GM08714 (cell line): ENCODE data around the gene ZNF584.
"Not testable (repeated sequence)": the region's sequence is repeated elsewhere in the genome, so short reads cannot be mapped to it uniquely, and the experiment has no call there.

ENCODE experiments used
- H3K4me3 ChIP-seq: fragments of 200-500 bp; sonication (Bioruptor generic); 2 replicates; pipeline ENCODE4 v1.5.1; 2014; ENCODE audit warnings: mild to moderate bottlenecking, low read length, inconsistent platforms
- ZNF274 ChIP-seq: IDR thresholded peaks from 2 replicates; pipeline ENCODE4 v1.6.1; 2012; ENCODE audit warnings: mild to moderate bottlenecking, low read depth, low read length

ZNF584 gene

GRCh38 chr19:58406818-58407657 is 1.4 kb upstream of the ZNF584 start:
- no peak for TF ChIP-seq ZNF274

GRCh38 chr19:58407658-58408151 is 744 bp upstream of the ZNF584 start:
- peak overlapping the region; percentile 80 for H3K4me3 ChIP-seq
- TF ChIP-seq ZNF274: no peak

More at GRCh38 chr19:58406818-58407657, 1.4 kb upstream of the ZNF584 start:
- peak overlapping the region; percentile 80; the same call in 1 of the 2 replicates for H3K4me3 ChIP-seq

GRCh38 chr19:58409010-58409790 is 751 bp downstream of the ZNF584 start:
- TF ChIP-seq ZNF274: no peak
- peak overlapping the region; percentile 80 for H3K4me3 ChIP-seq

GRCh38 chr19:58416604-58417003 is 8.2 kb downstream of the ZNF584 start:
- no peak overlapping the region for H3K4me3 ChIP-seq
- TF ChIP-seq ZNF274: no peak

GRCh38 chr19:58417071-58417470 is 8.6 kb downstream of the ZNF584 start:
- no peak overlapping the region for H3K4me3 ChIP-seq
- no peak for TF ChIP-seq ZNF274

GRCh38 chr19:58428617-58429016 is 20.2 kb downstream of the ZNF584 start:
- TF ChIP-seq ZNF274: no peak
- no peak overlapping the region for H3K4me3 ChIP-seq

GRCh38 chr19:58429745-58430144 is 21.3 kb downstream of the ZNF584 start:
- TF ChIP-seq ZNF274: no peak
- no peak overlapping the region for H3K4me3 ChIP-seq

GRCh38 chr19:58434217-58434616 is 25.8 kb downstream of the ZNF584 start:
- no peak for TF ChIP-seq ZNF274
- no peak overlapping the region for H3K4me3 ChIP-seq

- peak within 1 kb of the TSS; percentile 69; the same call in 1 of the 2 replicates for H3K4me3 ChIP-seq
- no peak for TF ChIP-seq ZNF274
Observed at GRCh38 chr19:58439576-58440554, 31.4 kb downstream of the ZNF584 start, which contains the start of gene ZNF132. ZNF132 (minus strand) TSS chr19:58440153; CDS start chr19:58439821, 332 bp downstream.

- TF ChIP-seq ZNF274: no peak
- H3K4me3 ChIP-seq: peak overlapping the region; percentile 48; the same call in 1 of the 2 replicates
Observed at GRCh38 chr19:58440556-58440955, 32.1 kb downstream of the ZNF584 start.

- not testable (repeated sequence) for H3K4me3 ChIP-seq
Observed at GRCh38 chr19:58442986-58443385, 34.5 kb downstream of the ZNF584 start.

GRCh38 chr19:58448860-58449259 is 40.4 kb downstream of the ZNF584 start:
- H3K4me3 ChIP-seq: not testable (repeated sequence)

GRCh38 chr19:58449980-58450379 is 41.5 kb downstream of the ZNF584 start:
- not testable (repeated sequence) for H3K4me3 ChIP-seq
